Transverse colon (tissue), 4 donors: Measurements from ENCODE around the gene PRDM11. TPM values are rescaled to one million over a fixed set of nuclear protein-coding genes. Genes with fewer than 3 reads are reported as not detected.

ENCODE experiments used
- DNase-seq: peaks from one replicate; pipeline ENCODE4 v3.0.0-alpha.2; 2019
- H3K27ac ChIP-seq, 4 donors: fragments of 200-600 bp; sonication (generic); 2 replicates each; pipeline ENCODE4 v1.5.1; 2016 to 2018; ENCODE audit warnings: inconsistent platforms in 4 of 4
- H3K27me3 ChIP-seq: fragments of 200-600 bp; sonication (generic); 2 replicates; pipeline ENCODE4 v1.5.1; 2017; ENCODE audit warnings: inconsistent platforms
- H3K36me3 ChIP-seq, 4 donors: fragments of 200-600 bp; sonication (generic); 2 replicates each; pipeline ENCODE4 v1.5.1; 2017 to 2019; ENCODE audit warnings: inconsistent platforms in 4 of 4
- H3K4me1 ChIP-seq, 4 donors: fragments of 200-600 bp; sonication (generic); 2 replicates each; pipeline ENCODE4 v1.5.1; 2017 to 2020; ENCODE audit warnings: inconsistent platforms in 4 of 4
- H3K4me3 ChIP-seq, 4 donors: fragments of 200-600 bp; sonication (generic); 1 replicate in 1 of 4; 2 replicates in 3 of 4; pipeline versions ENCODE4 v1.5.1 to v1.6.1; 2017 to 2019; ENCODE audit warnings: inconsistent platforms in 4 of 4
- H3K9me3 ChIP-seq, 2 donors: fragments of 200-600 bp; sonication (generic); 2 replicates each; pipeline ENCODE4 v1.5.1; 2017 to 2019; ENCODE audit warnings: inconsistent platforms in 2 of 2
- CTCF ChIP-seq, 5 experiments: fragments of 200-600 bp in 3 of 5; fragments of 450-650 bp in 2 of 5; sonication (generic) in 3 of 5; IDR thresholded peaks; 1 replicate in 2 of 5; 2 replicates in 3 of 5; pipeline ENCODE4 v1.5.1; 2016 to 2017; ENCODE audit warnings: antibody characterized with exemption in 5 of 5, inconsistent platforms in 3 of 5, mild to moderate bottlenecking in 2 of 5, moderate library complexity in 1 of 5
- EP300 ChIP-seq: sonication (generic); formaldehyde crosslinking; IDR thresholded peaks from one replicate; pipeline ENCODE4 v1.6.1; 2017; ENCODE audit warnings: antibody characterized with exemption, low read depth
- POLR2A ChIP-seq: fragments of 450-650 bp; IDR thresholded peaks from one replicate; pipeline ENCODE4 v1.6.1; 2016; ENCODE audit warnings: antibody characterized with exemption, mild to moderate bottlenecking, moderate library complexity
- POLR2AphosphoS5 ChIP-seq, 3 donors: sonication (generic); formaldehyde crosslinking; IDR thresholded peaks; one replicate each; pipeline ENCODE4 v1.6.1; 2016; ENCODE audit warnings: antibody characterized with exemption in 3 of 3
- WGBS, 2 donors: methylation state at CpG; one replicate each; pipeline ENCODE4 v1.1.5; 2018; ENCODE audit warnings: low coverage in 1 of 2; 5-methylcytosine and 5-hydroxymethylcytosine counted together
- in situ Hi-C, 4 donors: fragments of 200-750 bp; cut with MboI; loops; one replicate each; pipeline versions ENCODE4 v1.15.0 to v1.15.1; 2017; ENCODE audit warnings: low sequenced_read_pairs in 3 of 4, low pct_ligation_motif_present in 1 of 4, low pct_unique_long_range_greater_than_20kb in 1 of 4
- intact Hi-C: fragments of 100-400 bp; cut with DNase I; formaldehyde crosslinking; loops from one replicate; pipeline ENCODE4 v1.15.1; 2023; ENCODE audit warnings: low total_unique reads
- total RNA-seq, 4 donors: library from RNA; depleted of rRNA; stranded (reverse); fragments of >200 nt; gene quantifications; one replicate each; pipeline ENCODE4 v1.1.0, GENCODE V29; 2016

The PRDM11 gene
- total RNA-seq, 4 donors from 2014 or later, result 5.0 to 11.2 (median 7.9) TPM

- H3K27me3 ChIP-seq, result no peaks in the 10 kb centered on the region
- no peaks in the 10 kb centered on the region for H3K36me3 ChIP-seq
- no peaks in the 10 kb centered on the region for H3K4me1 ChIP-seq
- in situ Hi-C loops, result loop anchor here in 1 of 4 donors (5.0 kb wide), 1 partner anchor 44 kb away; no protein-coding TSS in a partner anchor
- WGBS, 2 donors, result 58 to 74% methylated on average over 3 of the region's 3 CpGs
- H3K27ac ChIP-seq, result no peak overlapping the region
- DNase-seq, result no peak
- H3K4me3 ChIP-seq, result no peak overlapping the region
- H3K9me3 ChIP-seq, result no peaks in the 10 kb centered on the region
- intact Hi-C loops, result no loop called here
- TF ChIP-seq EP300 (no peak), POLR2A (no peak), POLR2AphosphoS5 (IDR thresholded peaks at IDR 0.05) (no peak), CTCF (IDR thresholded peaks at IDR 0.05) (no peak)
Measured at GRCh38 chr11:45252877-45253276, 106.4 kb downstream of the PRDM11 start.

GRCh38 chr11:45253640-45254039, 107.2 kb downstream of the PRDM11 start:
- no peak for DNase-seq
- in situ Hi-C loops (loop anchor here in 1 of 4 donors (5.0 kb wide), 1 partner anchor 44 kb away; no protein-coding TSS in a partner anchor), intact Hi-C loops (no loop called here)
- Histone ChIP-seq H3K36me3 (no peaks in the 10 kb centered on the region), H3K27ac (no peak overlapping the region), H3K4me1 (no peaks in the 10 kb centered on the region), H3K27me3 (no peaks in the 10 kb centered on the region), H3K4me3 (no peak overlapping the region), H3K9me3 (no peaks in the 10 kb centered on the region)
- TF ChIP-seq POLR2AphosphoS5 (IDR thresholded peaks at IDR 0.05) (no peak), CTCF (IDR thresholded peaks at IDR 0.05) (no peak), POLR2A (no peak), EP300 (no peak)
- WGBS, 2 donors, result 75 to 88% methylated on average over 7 to 9 of the region's 9 CpGs

- Histone ChIP-seq H3K4me3 (no peak overlapping the region), H3K27me3 (no peaks in the 10 kb centered on the region), H3K9me3 (no peaks in the 10 kb centered on the region), H3K27ac (no peak overlapping the region), H3K36me3 (no peaks in the 10 kb centered on the region), H3K4me1 (no peaks in the 10 kb centered on the region)
- TF ChIP-seq POLR2A (no peak), POLR2AphosphoS5 (IDR thresholded peaks at IDR 0.05) (no peak), CTCF (IDR thresholded peaks at IDR 0.05) (no peak), EP300 (no peak)
- intact Hi-C loops, result no loop called here
- in situ Hi-C loops, result loop anchor here in 1 of 4 donors (5.0 kb wide), 1 partner anchor 43 kb away; no protein-coding TSS in a partner anchor
- DNase-seq, result no peak
- WGBS, 2 donors, result 67 to 100% methylated on average over 2 to 4 of the region's 4 CpGs
Measured at GRCh38 chr11:45254070-45254469, 107.6 kb downstream of the PRDM11 start.

GRCh38 chr11:45258982-45259530, 112.6 kb downstream of the PRDM11 start:
- in situ Hi-C loops, result no loop called here
- Histone ChIP-seq H3K36me3 (no peaks in the 10 kb centered on the region), H3K9me3 (no peaks in the 10 kb centered on the region), H3K27me3 (no peaks in the 10 kb centered on the region), H3K4me3 (no peak overlapping the region), H3K4me1 (peaks cover 3 to 9% (median 5%) of the 10 kb centered on the region in 4 donors), H3K27ac (no peak overlapping the region)
- no peak for TF ChIP-seq POLR2AphosphoS5 (IDR thresholded peaks at IDR 0.05)
- TF ChIP-seq EP300, result no peak
- 32% methylated on average over 4 of the region's 4 CpGs; no CpG with 5 or more reads in 1 of the 2 donors for WGBS, 2 donors
- no peak for DNase-seq
- intact Hi-C loops, result no loop called here

GRCh38 chr11:45259592-45259991, 113.2 kb downstream of the PRDM11 start:
- H3K4me1 ChIP-seq, result peaks cover 3 to 9% (median 7%) of the 10 kb centered on the region in 4 donors
- no peaks in the 10 kb centered on the region for H3K27me3 ChIP-seq
- intact Hi-C loops (no loop called here), in situ Hi-C loops (no loop called here)
- TF ChIP-seq POLR2A (no peak), POLR2AphosphoS5 (IDR thresholded peaks at IDR 0.05) (peak in 1 of 3 donors; percentile 63)
- 59 to 100% methylated on average over 1 to 3 of the region's 3 CpGs for WGBS, 2 donors
- H3K9me3 ChIP-seq, result no peaks in the 10 kb centered on the region
- peak; percentile 81 for DNase-seq
- H3K4me3 ChIP-seq, result no peak overlapping the region
- H3K27ac ChIP-seq, result peak overlapping the region in 1 of 4 donors; percentile 57
- no peaks in the 10 kb centered on the region for H3K36me3 ChIP-seq
